IPS-15b (cell line): ENCODE measurements around the gene ABTB1.

Experiments
- H3K27me3 ChIP-seq: one replicate; pipeline ENCODE4 v1.6.1; 2013; ENCODE audit warnings: low read length; ENCODE audit not compliant: control insufficient read depth, insufficient read depth
- H3K36me3 ChIP-seq: one replicate; pipeline ENCODE4 v1.6.1; 2013; ENCODE audit warnings: low read length; ENCODE audit not compliant: control insufficient read depth, insufficient read depth
- H3K4me1 ChIP-seq: one replicate; pipeline ENCODE4 v1.6.1; 2013; ENCODE audit warnings: mild to moderate bottlenecking, low read length; ENCODE audit not compliant: control insufficient read depth, insufficient read depth
- H3K4me3 ChIP-seq: one replicate; pipeline ENCODE4 v1.5.1; 2013; ENCODE audit warnings: low read depth, low read length
- H3K9ac ChIP-seq: one replicate; pipeline ENCODE4 v1.6.1; 2013; ENCODE audit warnings: low read depth, mild to moderate bottlenecking, low read length
- H3K9me3 ChIP-seq: one replicate; pipeline ENCODE4 v1.6.1; 2013; ENCODE audit warnings: mild to moderate bottlenecking, low read length; ENCODE audit not compliant: control insufficient read depth, insufficient read depth

Gene ABTB1

GRCh38 chr3:127714125-127714571 lies 41.4 kb downstream of the ABTB1 start:
- Histone ChIP-seq H3K9me3 (no peaks in the 10 kb centered on the region), H3K9ac (no peak overlapping the region), H3K4me3 (no peak overlapping the region), H3K36me3 (no peaks in the 10 kb centered on the region), H3K27me3 (no peaks in the 10 kb centered on the region), H3K4me1 (peaks cover 2% of the 10 kb centered on the region)

- no peaks in the 10 kb centered on the region for H3K36me3 ChIP-seq
- no peak overlapping the region for H3K9ac ChIP-seq
- no peak overlapping the region for H3K4me3 ChIP-seq
- H3K9me3 ChIP-seq, result no peaks in the 10 kb centered on the region
- no peaks in the 10 kb centered on the region for H3K27me3 ChIP-seq
- H3K4me1 ChIP-seq, result peaks cover 2% of the 10 kb centered on the region
Observed at GRCh38 chr3:127714866-127715265, 42.1 kb downstream of the ABTB1 start.

GRCh38 chr3:127715532-127715931 lies 42.8 kb downstream of the ABTB1 start:
- Histone ChIP-seq H3K36me3 (no peaks in the 10 kb centered on the region), H3K4me3 (no peak overlapping the region), H3K9me3 (no peaks in the 10 kb centered on the region), H3K27me3 (no peaks in the 10 kb centered on the region), H3K4me1 (peaks cover 2% of the 10 kb centered on the region), H3K9ac (no peak overlapping the region)

GRCh38 chr3:127716384-127716783 lies 43.6 kb downstream of the ABTB1 start:
- H3K4me3 ChIP-seq, result no peak overlapping the region
- no peak overlapping the region for H3K9ac ChIP-seq

DNA sequence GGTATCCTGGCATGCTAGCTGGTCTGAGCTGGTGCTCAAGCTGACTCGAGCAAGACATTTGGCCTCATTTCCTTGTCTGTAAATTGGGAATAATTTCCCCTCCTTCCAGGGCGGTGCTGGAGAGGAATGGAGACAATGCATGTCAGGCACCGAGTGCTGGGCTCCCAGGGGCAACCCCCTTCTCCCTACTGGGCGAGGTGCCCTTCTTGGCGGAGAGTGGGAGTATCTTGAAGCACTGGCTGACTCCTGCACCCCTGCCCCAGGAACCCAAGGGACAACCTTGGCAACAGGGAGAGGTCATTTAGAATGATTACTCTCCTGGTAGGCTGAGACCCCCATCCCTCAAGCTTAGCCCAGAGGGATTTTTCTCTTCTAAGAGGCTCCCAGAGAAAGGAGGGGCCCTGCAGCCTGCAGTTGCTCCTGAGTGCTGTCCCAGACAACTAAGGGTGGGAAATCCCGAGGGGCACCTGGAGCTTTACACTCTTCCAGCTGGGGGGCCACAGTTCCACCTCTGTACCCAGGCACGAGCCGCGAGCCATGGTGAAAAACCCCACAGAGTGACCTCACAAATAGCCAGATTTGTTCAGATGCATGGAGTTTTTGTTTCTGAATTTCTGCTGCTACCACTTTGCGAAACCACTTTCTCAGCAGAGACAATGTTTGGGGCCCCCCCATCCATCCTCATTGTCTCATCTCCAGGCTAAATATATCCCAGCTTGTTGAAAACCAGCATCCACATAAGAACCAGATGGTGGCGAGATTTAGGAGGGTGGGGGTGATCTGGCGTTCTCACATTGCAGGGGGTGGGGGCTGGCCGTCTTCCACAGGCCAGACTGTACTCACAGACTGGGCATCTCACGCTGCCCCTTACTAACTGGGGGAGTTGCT lies 44.8 kb downstream of the ABTB1 start:
- Histone ChIP-seq H3K9me3 (no peaks in the 10 kb centered on the region), H3K36me3 (no peaks in the 10 kb centered on the region), H3K4me1 (no peaks in the 10 kb centered on the region), H3K27me3 (no peaks in the 10 kb centered on the region), H3K9ac (no peak overlapping the region), H3K4me3 (no peak overlapping the region)

More at GRCh38 chr3:127716384-127716783, 43.6 kb downstream of the ABTB1 start:
- H3K9me3 ChIP-seq, result no peaks in the 10 kb centered on the region
- no peaks in the 10 kb centered on the region for H3K27me3 ChIP-seq
- peaks cover under 1% of the 10 kb centered on the region for H3K4me1 ChIP-seq
- H3K36me3 ChIP-seq, result no peaks in the 10 kb centered on the region

DNA sequence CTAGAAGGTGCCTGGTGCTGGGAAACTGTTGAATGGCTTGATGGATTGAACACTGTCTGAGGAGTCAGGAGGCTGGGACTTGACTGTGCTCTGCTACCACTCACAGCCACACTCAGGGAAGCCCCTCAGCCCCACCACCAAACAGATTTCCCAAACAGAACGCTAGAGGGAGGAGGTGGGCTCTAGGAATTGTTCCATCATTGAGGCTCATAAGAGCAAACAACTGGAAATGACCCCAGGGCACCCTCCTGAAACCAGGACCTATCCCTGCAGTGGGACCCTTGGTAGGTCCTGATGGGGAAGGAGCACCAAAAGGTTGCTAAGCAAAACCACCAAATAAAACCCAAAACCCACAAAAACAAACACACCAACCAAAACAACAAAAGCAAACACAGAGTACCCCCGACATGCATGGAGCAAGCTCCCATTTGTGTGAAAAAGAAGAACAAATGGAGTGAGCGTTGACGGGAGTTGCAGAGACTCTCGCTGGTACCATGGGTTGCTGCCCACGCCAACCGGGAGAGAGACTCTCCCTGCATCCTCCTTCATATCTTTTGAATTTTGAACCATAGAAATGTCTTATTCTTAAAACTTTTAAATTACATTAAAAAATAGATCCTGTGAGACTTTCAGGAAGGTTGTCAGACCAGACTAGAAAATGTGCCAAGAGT lies 45.6 kb downstream of the ABTB1 start:
- Histone ChIP-seq H3K4me3 (no peak overlapping the region), H3K36me3 (no peaks in the 10 kb centered on the region), H3K9me3 (no peaks in the 10 kb centered on the region), H3K9ac (no peak overlapping the region), H3K27me3 (no peaks in the 10 kb centered on the region), H3K4me1 (no peaks in the 10 kb centered on the region)

DNA sequence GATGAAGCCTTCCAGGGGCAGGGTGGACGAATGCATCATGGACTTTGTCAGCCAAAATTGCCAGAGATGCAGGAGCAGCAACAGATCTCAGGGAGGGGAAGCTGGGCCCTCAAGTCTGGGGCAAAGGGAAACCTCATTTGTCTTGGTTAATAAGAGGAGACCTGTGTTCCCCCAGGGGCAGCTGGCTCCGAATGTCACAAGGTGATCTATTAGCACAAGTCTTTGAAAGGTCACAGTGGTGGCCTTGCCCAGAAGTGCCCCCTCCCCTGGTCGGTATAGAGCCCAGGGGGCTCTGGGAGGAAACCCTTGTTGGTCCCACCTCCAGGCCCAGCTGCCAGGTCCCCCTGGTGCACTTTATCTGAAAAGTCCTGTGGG lies 46.2 kb downstream of the ABTB1 start:
- H3K9me3 ChIP-seq, result no peaks in the 10 kb centered on the region
- no peaks in the 10 kb centered on the region for H3K4me1 ChIP-seq
- no peaks in the 10 kb centered on the region for H3K36me3 ChIP-seq
- no peak overlapping the region for H3K4me3 ChIP-seq
- no peaks in the 10 kb centered on the region for H3K27me3 ChIP-seq
- H3K9ac ChIP-seq, result no peak overlapping the region

DNA sequence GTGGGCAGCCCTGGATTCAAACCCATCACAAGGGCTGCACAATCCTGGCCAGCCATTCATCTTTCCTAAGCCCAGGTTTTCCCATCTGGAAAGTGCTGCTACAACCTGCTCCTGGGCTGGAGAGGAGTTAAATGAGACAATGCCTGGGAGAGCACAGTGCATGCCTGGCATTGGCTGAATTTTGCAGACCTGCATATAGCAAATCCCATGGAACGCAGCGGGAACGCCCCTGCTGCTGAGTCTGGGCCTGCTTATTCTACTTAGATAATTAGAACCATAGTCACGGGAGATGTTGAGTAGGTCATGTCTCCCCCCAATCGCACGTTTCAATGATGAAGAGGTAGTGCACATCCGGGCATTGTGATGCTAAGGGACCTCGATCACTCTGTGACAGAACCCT lies 46.6 kb downstream of the ABTB1 start:
- Histone ChIP-seq H3K9me3 (no peaks in the 10 kb centered on the region), H3K9ac (no peak overlapping the region), H3K4me1 (no peaks in the 10 kb centered on the region), H3K27me3 (no peaks in the 10 kb centered on the region), H3K4me3 (no peak overlapping the region), H3K36me3 (no peaks in the 10 kb centered on the region)

DNA sequence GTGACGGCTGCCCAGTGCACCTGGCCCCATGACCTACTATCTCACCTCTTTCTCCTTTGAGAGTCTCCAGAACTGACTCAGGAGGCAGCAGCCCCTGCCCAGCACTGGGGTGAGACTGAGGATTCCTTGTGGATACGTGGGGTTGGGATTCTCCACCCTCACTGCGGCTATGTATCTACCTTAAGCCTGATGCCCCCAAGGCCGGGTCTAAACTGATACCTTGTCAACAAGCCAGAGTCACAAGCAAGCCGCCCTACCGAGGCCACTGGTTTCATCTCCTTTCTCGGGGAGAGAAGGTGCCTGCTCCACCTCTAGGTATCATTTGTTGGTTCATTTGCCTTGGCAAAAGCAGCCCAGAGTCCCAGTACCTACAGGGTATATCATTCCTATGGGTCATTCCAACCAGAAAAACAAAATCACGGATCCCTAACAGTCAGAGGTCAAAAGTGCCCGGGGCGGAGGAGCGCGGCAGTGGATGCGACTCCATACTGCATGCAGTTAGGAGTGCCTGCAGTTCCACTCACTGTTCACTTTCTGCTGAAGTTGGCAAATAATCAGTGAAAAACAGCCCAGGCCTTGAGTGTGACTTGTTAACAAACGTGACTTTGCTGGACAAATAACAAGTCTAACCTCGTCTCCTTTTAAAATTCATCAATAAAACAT lies 47.5 kb downstream of the ABTB1 start:
- Histone ChIP-seq H3K27me3 (no peaks in the 10 kb centered on the region), H3K36me3 (no peaks in the 10 kb centered on the region), H3K4me3 (no peak overlapping the region), H3K9ac (no peak overlapping the region), H3K9me3 (no peaks in the 10 kb centered on the region), H3K4me1 (no peaks in the 10 kb centered on the region)

- Histone ChIP-seq H3K9me3 (no peaks in the 10 kb centered on the region), H3K4me1 (no peaks in the 10 kb centered on the region), H3K36me3 (no peaks in the 10 kb centered on the region), H3K4me3 (no peak overlapping the region), H3K9ac (no peak overlapping the region), H3K27me3 (no peaks in the 10 kb centered on the region)
Observed at GRCh38 chr3:127720985-127721935, 48.5 kb downstream of the ABTB1 start.
